Smooth muscle cell (in vitro differentiated cells): ENCODE data around the gene HPCA. TPM values are rescaled to one million over a fixed set of nuclear protein-coding genes. Genes with fewer than 3 reads are reported as not detected.

ENCODE experiments used
- DNase-seq: peaks from one replicate; lab custom pipeline; 2025; ENCODE audit not compliant: unreplicated experiment; lab: John Stamatoyannopoulos, UW
- H2AFZ ChIP-seq: fragments of 200-600 bp; sonication (generic); 2 replicates; pipeline ENCODE4 v1.6.0; 2016; ENCODE audit warnings: antibody characterized with exemption, low read depth, mild to moderate bottlenecking
- H3F3A ChIP-seq: fragments of 200-600 bp; sonication (generic); 2 replicates; pipeline ENCODE4 v1.6.0; 2017; ENCODE audit warnings: antibody characterized with exemption, low read depth
- H3K27ac ChIP-seq: fragments of 200-600 bp; sonication (generic); 2 replicates; pipeline ENCODE4 v1.5.1; 2016; ENCODE audit warnings: low read depth, mild to moderate bottlenecking
- H3K27me3 ChIP-seq: fragments of 200-600 bp; sonication (generic); 2 replicates; pipeline ENCODE4 v1.6.1; 2016; ENCODE audit warnings: low read depth, mild to moderate bottlenecking
- H3K36me3 ChIP-seq: fragments of 200-600 bp; sonication (generic); 2 replicates; pipeline ENCODE4 v1.5.1; 2016; ENCODE audit warnings: low read depth
- H3K4me1 ChIP-seq: fragments of 200-600 bp; sonication (generic); 2 replicates; pipeline ENCODE4 v1.5.1; 2016; ENCODE audit warnings: low read depth
- H3K4me2 ChIP-seq: fragments of 200-600 bp; sonication (generic); 2 replicates; pipeline ENCODE4 v1.6.0; 2016; ENCODE audit warnings: mild to moderate bottlenecking
- H3K4me3 ChIP-seq: fragments of 200-600 bp; sonication (generic); 2 replicates; pipeline ENCODE4 v1.5.1; 2016; ENCODE audit warnings: mild to moderate bottlenecking
- H3K79me2 ChIP-seq: fragments of 200-600 bp; sonication (generic); 2 replicates; pipeline ENCODE4 v1.6.0; 2016; ENCODE audit warnings: low read depth, mild to moderate bottlenecking
- H3K9ac ChIP-seq: fragments of 200-600 bp; sonication (generic); 2 replicates; pipeline ENCODE4 v1.6.0; 2016; ENCODE audit warnings: low read depth
- H3K9me3 ChIP-seq: fragments of 200-600 bp; sonication (generic); replicated peaks from 2 replicates; pipeline ENCODE4 v1.5.1; 2016; ENCODE audit warnings: low read depth
- H4K20me1 ChIP-seq: fragments of 200-600 bp; sonication (generic); 2 replicates; pipeline ENCODE4 v1.6.0; 2016; ENCODE audit warnings: low read depth
- CTCF ChIP-seq: fragments of 200-600 bp; sonication (generic); IDR thresholded peaks from 2 replicates; pipeline ENCODE4 v1.5.1; 2017; ENCODE audit warnings: borderline replicate concordance, mild to moderate bottlenecking, antibody characterized with exemption; ENCODE audit not compliant: insufficient read depth, poor library complexity, severe bottlenecking
- WGBS: methylation state at CpG from one replicate; pipeline ENCODE4 v1.1.7; 2016; ENCODE audit warnings: low lambda C conversion rate; 5-methylcytosine and 5-hydroxymethylcytosine counted together
- polyA plus RNA-seq: library from polyadenylated mRNA; unstranded; fragments of >200 nt; fragmentation: Nextera tagmentation; extraction: Ambion mirVana; gene quantifications from 2 replicates; pipeline ENCODE4 v1.2.1, GENCODE V29; 2016
- total RNA-seq: library from RNA; depleted of rRNA; stranded (reverse); fragments of >200 nt; gene quantifications from 2 replicates; pipeline ENCODE4 v1.2.3, GENCODE V29; 2014

The HPCA gene
- total and polyA plus RNA-seq, 2 experiments from 2014 or later = not detected

GRCh38 chr1:32917521-32917920 lies 31.2 kb downstream of the HPCA start:
- 90% methylated on average over 7 of the region's 7 CpGs for WGBS
- Histone ChIP-seq H3K4me3 (no peak overlapping the region), H2AFZ (no peak overlapping the region), H3K27ac (no peak overlapping the region), H3K4me2 (no peak overlapping the region), H3K79me2 (no peaks in the 10 kb centered on the region), H3F3A (no peaks in the 10 kb centered on the region), H3K4me1 (no peaks in the 10 kb centered on the region), H3K27me3 (no peaks in the 10 kb centered on the region), H3K9ac (no peak overlapping the region), H4K20me1 (no peaks in the 10 kb centered on the region), H3K36me3 (no peaks in the 10 kb centered on the region), H3K9me3 (no peaks in the 10 kb centered on the region)
- DNase-seq = no peak
- no peak for TF ChIP-seq CTCF

GRCh38 chr1:32918179-32918578 lies 31.9 kb downstream of the HPCA start:
- H3K9me3 ChIP-seq = no peaks in the 10 kb centered on the region
- no peaks in the 10 kb centered on the region for H3K79me2 ChIP-seq
- no peaks in the 10 kb centered on the region for H3K27me3 ChIP-seq
- H3K36me3 ChIP-seq = no peaks in the 10 kb centered on the region
- H3K27ac ChIP-seq = no peak overlapping the region
- no peaks in the 10 kb centered on the region for H3F3A ChIP-seq
- no peak for DNase-seq
- H3K4me1 ChIP-seq = no peaks in the 10 kb centered on the region
- no peak for TF ChIP-seq CTCF
- no peak overlapping the region for H3K4me3 ChIP-seq
- no peak overlapping the region for H3K4me2 ChIP-seq
- H2AFZ ChIP-seq = no peak overlapping the region
- H3K9ac ChIP-seq = no peak overlapping the region
- H4K20me1 ChIP-seq = no peaks in the 10 kb centered on the region
- WGBS = 39% methylated on average over 1 of the region's 1 CpG

GRCh38 chr1:32919811-32920733 lies 33.8 kb downstream of the HPCA start:
- Histone ChIP-seq H3K27ac (peak overlapping the region; percentile 67), H3K9me3 (no peaks in the 10 kb centered on the region), H3K4me1 (peaks cover 6% of the 10 kb centered on the region), H4K20me1 (no peaks in the 10 kb centered on the region), H3K4me3 (no peak overlapping the region), H3K79me2 (no peaks in the 10 kb centered on the region), H3K9ac (no peak overlapping the region), H3K27me3 (no peaks in the 10 kb centered on the region), H3K36me3 (no peaks in the 10 kb centered on the region), H2AFZ (peak overlapping the region; percentile 68), H3K4me2 (peak overlapping the region; percentile 67), H3F3A (no peaks in the 10 kb centered on the region)
- 87% methylated on average over 11 of the region's 11 CpGs for WGBS
- no peak for TF ChIP-seq CTCF
- DNase-seq = no peak
